ENCODE measurements around the gene PLEKHA6.
"Not testable (repeated sequence)": the region's sequence is repeated elsewhere in the genome, so short reads cannot be mapped to it uniquely, and the experiment has no call there.

Gene PLEKHA6

GRCh38 chr1:204335085-204335484, 24.6 kb downstream of the PLEKHA6 start:
- DNase-seq, result no peak

DNA sequence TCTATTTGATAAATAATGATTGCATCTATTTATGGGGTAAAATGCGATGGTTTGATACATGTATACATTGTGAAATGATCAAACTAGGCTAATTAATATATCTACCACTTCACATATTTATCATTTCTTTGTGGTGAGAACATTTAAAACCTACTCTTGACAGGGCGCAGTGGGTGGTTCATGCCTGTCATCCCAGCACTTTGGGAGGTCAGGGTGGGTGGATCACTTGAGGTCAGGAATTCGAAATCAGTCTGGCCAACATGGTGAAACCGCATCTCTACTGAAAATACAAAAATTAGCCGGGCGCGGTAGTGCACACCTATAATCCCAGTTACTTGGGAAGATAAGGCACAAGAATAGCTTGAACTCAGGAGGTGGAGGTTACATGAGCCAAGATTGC, 25.3 kb downstream of the PLEKHA6 start:
- DNase-seq, result no peak

GRCh38 chr1:204333427-204333826, 26.3 kb downstream of the PLEKHA6 start:
- no peak for DNase-seq

- no peak for DNase-seq
These were observed 27.8 kb downstream of the PLEKHA6 start for GRCh38 chr1:204331847-204332487.

GRCh38 chr1:204331275-204331674, 28.5 kb downstream of the PLEKHA6 start:
- DNase-seq, result no peak

- not testable (repeated sequence) for DNase-seq
These were observed 31.9 kb downstream of the PLEKHA6 start for GRCh38 chr1:204327870-204328269.

- no peak for DNase-seq
These were observed 32.4 kb downstream of the PLEKHA6 start for GRCh38 chr1:204327359-204327758.

DNA sequence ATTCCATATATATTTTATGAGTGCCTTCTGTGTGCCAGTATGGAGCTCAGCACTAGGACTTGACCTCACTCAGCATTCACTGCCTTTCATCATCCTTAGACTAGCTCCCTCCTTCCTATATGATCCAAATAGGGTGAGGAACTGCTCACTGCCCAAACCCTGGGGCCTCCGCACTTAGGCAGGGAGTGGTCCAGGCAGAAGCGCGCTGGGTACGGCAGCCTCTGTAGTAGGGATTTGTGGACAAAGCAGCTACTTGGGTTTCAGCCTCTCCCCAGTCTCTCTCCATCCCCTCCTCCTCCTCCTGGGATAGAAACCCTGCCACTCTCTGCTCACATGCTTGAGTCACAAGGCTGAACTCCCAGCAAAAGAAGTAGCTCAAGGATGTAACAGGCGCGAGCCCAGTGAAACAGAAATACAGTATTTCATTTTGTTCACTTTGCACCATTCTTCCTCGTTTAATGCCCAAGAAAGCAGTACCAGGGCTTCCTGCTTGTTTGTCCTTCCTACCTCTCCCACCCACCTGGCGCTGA, 32.9 kb downstream of the PLEKHA6 start:
- no peak for DNase-seq

DNA sequence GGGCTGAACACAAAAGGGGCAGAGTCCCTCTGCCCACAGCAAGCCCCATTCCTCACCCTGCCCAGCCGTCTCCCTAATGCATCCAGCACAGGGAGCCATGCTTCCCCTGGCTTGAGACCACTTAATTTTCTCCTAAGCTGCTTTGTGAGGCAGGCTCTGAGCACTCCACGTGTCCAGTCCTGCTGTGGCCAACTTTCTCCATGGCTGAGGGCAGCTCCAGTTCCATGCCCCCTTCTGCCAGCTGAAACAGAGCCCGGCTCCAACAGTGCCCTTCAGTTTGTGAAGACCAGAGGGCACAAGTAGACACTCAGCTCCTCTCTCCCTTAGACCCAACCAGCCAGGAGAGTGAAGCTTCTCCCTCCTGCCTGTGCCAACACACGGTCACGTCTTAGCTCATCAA, 33.8 kb downstream of the PLEKHA6 start:
- no peak for DNase-seq

DNA sequence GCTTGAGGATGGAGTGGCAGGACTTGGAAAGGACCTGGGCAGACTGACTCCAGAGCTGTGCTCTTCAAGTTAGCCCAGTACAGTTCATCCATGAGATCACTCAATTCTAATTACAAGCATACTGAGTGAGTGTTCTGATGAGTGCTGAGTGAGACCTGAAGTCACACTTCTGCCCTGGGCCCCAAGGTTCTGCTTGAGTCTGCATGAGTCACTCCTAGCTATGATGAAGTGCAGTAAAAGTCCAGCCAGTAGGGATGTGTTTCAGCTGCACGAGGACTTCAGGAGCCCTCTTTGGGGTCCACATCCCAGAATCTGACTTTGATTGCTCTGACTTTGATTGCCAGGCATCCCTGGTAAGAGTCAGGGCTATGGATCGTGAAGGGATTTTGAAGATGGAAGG, 35.8 kb downstream of the PLEKHA6 start:
- DNase-seq, result no peak

DNA sequence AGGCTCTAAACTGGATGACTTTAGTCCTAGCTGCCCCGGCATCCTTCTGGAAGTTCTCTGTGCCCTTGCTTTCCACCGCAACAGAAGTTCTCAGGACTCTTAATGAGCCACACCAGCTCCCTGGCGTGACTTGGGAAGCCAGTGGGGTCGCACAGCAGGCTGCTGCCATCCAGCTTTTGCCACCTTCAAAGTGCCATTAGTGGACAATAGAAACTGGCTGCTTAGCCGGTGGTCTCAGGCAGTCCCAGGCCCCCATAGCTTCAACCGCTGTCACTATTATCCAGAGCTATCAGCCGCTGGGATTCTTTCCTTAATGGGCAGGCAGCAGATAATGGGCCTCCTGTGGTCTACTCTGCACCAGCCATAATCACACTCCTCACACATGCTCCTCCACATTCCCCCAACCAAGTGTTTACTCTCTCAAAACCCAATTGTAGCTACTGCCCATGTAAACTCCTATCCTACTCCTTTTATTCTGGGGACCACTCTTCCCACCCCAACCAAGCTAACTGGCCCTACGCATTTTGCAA, 37.3 kb downstream of the PLEKHA6 start:
- DNase-seq, result no peak

DNA sequence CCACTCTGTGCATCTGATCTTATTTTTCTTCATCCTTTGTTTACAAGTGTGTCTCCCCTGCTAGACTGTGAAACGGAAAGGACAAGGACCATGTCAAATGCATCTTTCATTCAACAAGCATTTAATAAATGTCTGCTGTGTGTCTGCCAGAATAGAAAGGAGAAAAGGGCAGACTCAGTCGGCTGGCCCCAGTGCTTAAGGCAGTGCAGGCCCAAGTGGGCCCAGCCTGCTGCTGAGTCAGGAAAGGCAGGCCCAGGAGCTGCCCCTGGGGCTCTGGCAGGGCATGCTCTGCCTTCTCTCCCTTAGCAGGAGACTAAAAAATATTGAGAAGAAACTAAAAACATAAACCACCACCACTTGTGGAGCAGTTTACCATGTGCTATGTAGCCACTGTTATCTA, 38.1 kb downstream of the PLEKHA6 start:
- no peak for DNase-seq

GRCh38 chr1:204321051-204321450, 38.7 kb downstream of the PLEKHA6 start:
- no peak for DNase-seq

DNA sequence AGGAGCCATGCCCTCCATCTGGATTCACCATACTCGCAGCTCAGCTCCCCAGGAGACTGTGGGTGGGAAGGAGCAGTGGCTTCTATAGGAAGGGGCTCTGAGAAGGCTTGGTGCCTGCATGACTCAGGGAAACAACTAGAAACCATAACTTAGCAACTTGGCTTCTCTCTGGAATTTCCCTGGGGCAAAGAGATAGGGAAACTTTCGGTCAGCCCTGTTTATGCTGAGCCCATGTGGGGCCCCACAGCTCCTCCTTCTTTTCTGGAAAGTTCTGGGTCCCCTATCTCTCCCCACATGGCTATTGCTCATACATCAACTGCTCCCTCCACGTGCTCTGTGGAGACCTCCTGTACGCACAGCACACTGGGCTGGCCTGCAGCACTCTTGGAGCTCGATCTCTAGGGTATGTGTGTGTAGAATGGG, 39.3 kb downstream of the PLEKHA6 start:
- DNase-seq, result no peak

GRCh38 chr1:204319462-204319861, 40.3 kb downstream of the PLEKHA6 start:
- no peak for DNase-seq

DNA sequence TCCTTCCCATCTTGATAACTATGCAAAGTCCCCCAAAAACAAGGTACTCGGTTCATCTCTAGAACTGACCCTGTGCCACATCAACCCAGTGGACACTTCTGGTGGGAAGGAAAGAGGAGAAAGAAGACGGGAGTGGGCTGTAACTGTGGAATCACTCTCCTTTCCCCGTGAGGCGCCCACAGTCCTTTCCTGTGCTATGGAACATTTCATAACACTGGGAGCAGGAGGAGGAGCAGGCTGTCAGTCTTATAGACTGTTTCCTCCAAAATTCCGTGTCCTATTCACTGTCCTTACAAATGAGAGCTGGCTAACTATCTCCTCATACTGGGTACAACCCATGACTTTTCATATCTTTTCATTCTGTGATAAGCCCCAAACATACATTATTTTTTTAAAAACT, 40.7 kb downstream of the PLEKHA6 start:
- no peak for DNase-seq

DNA sequence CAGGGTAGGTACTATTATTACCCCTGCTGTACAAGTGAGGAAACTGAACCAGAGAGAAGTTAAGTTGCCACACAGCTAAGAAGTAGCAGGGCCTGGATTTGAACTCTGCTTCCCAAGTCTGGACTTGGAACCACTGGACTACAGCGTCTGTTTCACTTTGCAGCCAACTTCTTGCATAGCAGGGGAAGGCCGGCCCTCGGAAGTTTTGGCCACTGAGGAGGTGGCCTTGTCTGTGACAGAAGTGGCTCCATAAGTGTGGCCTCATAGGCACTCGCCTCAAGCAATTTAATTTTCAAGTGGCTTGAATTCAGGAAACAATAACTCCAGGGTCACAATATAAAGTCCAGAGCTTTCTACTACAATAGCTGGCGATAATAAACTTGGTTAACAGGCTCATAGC, 41.4 kb downstream of the PLEKHA6 start:
- DNase-seq, result no peak

DNA sequence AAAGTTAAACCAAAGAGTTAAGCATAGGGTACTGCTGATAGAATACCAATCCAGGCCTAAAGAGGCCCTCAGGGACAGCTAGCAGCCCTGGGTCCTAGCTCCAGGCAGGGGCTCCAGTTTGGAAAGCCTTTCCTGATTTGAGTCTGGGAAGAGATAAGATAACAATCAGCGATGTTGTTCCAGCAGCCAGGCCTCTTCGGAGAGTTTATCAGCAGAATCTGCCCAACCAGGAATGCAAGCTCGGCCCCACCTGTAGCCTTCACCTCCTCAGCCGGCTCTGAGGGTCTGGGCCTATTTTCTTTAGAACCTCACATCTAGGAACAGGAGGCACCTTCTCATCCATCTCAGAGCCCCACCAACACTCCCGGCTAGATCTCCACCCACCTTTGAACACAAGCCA, 42.6 kb downstream of the PLEKHA6 start:
- DNase-seq, result no peak

GRCh38 chr1:204316164-204316563, 43.6 kb downstream of the PLEKHA6 start:
- DNase-seq, result no peak

DNA sequence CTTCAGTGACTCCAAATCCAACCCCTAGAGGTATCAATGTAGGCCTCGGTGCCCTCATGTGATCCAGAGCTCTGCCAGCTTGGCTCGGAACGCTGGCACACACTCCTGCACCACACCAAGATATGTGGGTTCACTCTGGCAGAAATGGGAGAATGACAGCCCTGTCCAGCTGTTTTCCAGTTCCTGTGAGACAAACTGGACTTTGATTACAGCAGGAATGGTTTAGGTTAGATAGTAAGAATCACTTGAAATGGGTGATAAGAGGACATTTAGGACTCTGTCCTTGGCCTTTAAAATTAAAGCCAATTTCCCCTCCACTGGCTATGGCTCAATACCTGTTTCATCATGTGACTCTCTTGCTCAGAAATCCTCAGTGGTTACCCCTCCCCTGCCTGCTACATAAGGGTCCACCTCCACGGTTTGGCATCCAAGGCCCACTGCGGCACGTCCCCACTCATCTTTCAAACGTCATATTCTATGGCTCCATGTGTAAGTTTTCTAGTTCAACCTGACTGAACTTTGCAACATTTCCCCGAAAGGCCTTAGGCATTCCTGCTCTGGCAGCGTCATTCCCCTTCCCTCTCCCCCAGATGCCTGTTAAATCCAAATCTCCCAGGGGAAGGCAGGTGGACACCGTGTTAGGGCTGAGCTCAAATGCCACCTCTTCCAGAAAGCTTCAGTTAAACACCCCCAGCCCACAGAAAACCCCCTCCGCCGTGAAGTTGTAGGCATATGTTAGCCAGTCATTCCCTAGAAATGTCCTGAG, 44.7 kb downstream of the PLEKHA6 start:
- DNase-seq, result no peak

DNA sequence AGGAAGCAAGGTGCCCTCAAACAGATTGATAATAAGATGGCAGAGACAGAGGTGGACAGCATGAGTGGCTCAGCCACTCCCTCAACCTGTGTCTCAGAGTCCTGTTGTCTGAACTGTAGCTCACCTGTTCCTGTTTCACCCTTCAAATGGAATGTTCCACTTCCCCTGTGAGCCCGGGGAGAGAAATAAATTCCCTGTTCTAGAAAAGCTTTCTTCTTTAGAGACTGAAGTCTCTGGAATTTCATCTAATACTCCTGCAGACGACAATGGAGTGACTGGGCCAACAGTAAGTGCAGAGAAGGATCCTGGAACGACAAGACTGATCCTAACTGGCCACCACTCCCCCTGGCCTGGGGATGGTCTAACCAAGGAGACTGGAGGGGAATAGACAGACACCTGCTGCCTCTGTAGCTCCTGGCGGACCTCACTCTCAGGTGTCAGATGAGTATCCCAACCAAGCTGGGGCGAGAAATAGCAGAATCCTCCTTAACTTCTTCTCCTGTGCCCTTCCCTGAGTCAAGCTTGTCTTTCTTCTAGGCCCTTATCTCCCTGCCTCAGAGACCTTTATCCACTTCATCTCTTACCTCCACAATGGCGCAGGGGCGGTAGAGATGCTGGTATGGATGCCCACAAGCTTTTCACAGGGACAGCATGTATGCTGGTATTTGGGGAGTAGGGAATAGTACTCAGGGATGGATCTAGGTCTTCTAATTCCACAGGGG, 45.4 kb downstream of the PLEKHA6 start:
- DNase-seq, result no peak

DNA sequence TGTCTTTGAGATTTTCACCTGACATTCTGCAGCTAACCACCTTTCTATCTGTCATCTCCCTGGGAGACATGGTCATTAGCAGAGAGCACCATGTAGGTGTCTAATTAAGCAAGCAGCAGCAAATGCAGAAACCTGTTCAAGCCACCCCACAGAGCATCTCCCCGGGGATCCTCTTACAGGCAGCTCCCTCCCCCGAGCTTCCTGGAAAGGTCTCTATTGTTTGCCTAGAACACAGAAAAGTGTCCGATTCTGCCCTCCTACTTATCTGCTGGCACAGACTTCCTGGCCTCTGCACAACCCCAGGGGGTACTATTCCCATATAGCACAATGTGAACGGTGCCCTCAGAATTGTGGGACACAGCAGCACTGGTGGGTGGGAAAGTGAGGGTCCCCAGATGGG, 46.1 kb downstream of the PLEKHA6 start:
- DNase-seq, result no peak

GRCh38 chr1:204310970-204311369, 48.8 kb downstream of the PLEKHA6 start:
- DNase-seq, result not testable (repeated sequence)

Data from activated CD4-positive, CD25-positive, alpha-beta regulatory T cell treated with anti-CD3 and anti-CD28 coated beads, Interleukin-2, amount 50 U/mL, for 72 hours (primary cell).